Inferior parietal cortex (tissue), 1 donor: ENCODE data around the gene HEATR9.

Source experiments
- DNase-seq: peaks from one replicate; pipeline ENCODE4 v3.0.0-alpha.2; 2016; ENCODE audit errors: extremely low spot score

The HEATR9 gene

GRCh38 chr17:35809855-35810461 lies 58.7 kb downstream of the HEATR9 start:
- no peak for DNase-seq

- peak; percentile 97 for DNase-seq
Observed at GRCh38 chr17:35808962-35809854, 59.5 kb downstream of the HEATR9 start, which contains the start of gene TAF15. TAF15 (plus strand) TSS chr17:35809484; CDS start chr17:35809570, 86 bp downstream.

- DNase-seq: no peak
Observed at GRCh38 chr17:35808240-35808961, 60.3 kb downstream of the HEATR9 start.

DNA sequence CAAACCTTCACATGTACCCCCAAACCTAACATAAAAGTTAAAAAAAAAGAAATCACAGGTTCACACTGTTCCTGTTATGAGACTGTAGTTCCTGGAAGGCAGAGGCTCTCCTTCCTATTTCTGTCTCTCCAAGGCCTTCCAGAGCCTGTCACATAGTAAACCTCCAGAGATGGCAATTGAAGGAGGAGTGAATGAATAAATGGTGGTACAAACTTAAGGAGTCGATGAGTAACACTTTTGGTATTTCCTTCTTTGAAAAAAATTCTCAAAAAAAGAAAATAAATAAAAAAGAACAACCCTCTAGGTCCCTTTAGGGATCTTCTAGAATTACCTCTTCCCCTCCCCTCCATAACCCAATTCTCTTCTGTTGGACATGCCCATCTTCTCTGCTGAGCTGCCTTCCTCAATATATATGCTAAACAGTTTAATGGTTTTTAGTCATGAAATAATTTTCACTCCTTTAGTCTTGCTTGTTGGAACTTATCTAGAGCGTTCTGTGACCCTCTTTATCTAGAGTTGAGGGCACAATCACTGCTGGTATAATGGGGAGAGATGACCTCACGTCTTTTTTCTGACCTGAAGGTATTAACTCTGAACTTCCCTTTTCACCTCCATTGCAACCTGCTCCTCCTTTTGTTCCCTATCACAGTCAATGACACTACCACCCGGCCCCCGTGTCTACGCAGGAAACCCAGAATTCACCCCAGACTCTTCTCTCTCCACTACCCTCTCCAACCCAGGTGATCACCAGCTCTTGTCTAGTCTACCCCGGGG lies 61.1 kb downstream of the HEATR9 start:
- no peak for DNase-seq
